Stimulated activated CD4-positive, alpha-beta T cell treated with anti-CD3 and anti-CD28 coated beads, Interleukin-15, amount 100 ng/mL, for 24 hours (primary cell): Measurements from ENCODE around the gene IL23R.

Experiments
- DNase-seq: peaks from one replicate; pipeline ENCODE4 v3.0.0-alpha.2; 2020

Gene IL23R

DNA sequence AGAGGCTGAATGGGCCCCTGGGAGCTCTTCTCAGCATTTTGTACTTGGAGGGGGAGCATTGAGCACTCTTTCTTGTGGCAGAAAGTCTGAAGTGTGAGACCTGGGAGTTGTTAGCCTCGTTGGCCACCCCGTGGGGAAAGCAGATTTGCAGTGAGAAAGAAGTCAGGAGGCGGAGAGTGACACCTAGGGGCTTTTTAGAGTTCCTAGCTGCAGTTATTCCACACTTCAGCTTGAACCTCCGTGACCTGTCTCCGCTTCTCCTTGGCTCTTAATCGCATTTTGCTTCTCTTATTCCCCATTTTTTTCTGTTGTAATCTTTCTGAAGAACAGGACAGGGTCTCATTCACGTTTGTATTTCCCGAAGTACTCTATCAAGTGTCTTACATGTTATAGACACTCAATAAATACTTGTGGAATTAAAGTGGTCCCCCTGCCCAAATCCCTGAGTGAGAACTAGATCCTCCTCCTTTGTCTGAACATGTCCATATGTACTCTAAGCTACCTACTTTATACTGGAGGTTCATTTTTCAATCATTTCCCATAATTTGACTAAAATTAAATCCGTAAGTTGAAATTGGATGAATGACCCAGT is 17.0 kb upstream of the IL23R start:
- DNase-seq = peak; percentile 71

DNA sequence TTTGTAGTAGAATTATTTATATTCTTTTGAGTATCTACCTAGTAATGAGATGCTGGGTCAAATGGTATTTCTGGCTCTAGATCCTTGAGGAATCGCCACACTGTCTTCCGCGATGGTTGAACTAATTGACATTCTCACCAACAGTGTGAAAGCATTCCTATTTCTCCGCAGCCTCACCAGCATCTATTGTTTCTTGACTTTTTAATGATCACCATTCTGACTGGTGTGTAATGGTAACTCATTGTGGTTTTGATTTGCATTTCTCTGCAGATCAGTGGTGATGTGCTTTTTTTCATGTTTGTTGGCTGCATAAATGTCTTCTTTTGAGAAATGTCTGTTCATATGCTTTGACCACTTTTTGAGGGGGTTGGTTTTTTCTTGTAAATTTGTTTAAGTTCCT is 15.3 kb upstream of the IL23R start:
- DNase-seq = no peak

DNA sequence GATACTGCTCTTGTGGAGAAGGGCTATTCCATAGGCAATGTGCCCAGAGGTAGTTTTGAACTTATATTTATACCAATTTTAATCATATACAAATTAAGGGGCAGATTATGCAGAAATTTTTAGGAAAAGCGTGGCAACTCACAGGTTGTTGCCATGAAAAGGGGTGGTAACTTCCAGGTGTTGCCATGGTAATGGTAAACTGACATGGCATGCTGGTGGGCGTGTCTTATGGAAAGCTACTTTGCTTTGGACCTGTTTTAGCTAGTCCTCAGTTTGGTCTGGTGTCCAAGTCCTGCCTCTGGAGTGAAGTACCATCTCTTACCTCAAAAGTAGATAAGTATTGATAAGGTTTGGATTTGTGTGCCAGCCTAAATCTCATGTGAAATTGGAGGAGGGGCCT is 7.9 kb upstream of the IL23R start:
- DNase-seq = peak; percentile 31

DNA sequence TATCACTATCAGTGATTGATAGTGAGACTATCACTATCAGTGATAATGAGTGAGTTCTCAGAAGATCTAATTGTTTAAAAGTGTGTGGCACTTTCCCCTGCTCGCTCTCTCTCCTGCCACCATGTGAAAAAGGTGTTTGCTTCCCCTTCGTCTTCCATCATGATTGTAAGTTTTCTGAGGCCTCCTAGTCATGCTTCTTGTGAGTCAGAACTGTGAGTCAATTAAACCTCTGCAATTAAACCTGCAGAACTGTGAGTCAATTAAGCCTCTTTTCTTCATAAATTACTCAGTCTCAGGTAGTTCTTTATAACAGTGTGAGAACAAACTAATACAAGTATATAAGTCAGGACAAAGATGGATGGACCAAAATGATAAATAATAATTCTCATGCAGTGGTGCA is 7.0 kb upstream of the IL23R start:
- peak; percentile 58 for DNase-seq

DNA sequence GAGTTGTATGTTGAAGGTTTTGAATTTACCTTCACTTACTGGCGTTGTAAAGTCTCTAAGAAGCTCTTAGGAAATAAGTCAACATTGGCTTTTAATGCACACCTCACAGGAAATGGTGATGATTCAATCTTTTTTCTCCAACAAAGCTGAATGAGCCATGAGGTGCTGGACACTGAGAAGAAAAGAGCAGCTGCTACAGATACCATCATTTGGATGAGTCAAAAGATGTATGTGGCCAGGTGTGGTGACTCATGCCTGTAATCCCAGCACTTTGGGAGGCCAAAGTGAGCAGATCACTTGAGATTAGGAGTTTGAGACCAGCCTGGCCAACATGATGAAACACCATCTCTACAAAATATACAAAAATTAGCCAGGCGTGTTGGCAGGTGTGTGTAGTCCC is 3.3 kb upstream of the IL23R start:
- peak; percentile 66 for DNase-seq

DNA sequence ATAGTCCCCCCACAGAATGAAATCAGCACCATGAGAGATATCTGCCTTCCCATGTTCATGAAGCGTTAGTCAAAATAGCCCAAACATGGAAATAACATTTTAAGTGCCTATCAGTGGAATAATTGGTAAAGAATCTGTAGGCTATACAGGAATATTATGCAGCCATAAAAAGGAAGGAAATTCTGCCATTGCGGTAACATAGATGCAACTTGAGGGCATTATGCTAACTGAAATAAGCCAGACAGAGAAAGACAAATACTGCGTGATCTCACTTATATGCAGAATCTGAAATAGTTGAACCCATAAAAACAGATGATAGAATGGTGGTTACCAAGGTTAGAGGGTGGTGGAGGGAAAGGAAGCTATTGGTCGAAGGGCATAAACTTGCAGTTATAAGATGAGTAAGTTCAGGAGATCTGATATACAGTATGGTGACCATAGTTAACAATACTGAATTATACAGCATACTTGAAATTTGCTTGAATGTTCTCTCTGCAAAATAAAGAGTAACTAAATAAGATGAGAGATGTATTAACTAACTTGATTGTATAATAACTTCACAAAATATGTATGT is 699 bp upstream of the IL23R start:
- no peak for DNase-seq

DNA sequence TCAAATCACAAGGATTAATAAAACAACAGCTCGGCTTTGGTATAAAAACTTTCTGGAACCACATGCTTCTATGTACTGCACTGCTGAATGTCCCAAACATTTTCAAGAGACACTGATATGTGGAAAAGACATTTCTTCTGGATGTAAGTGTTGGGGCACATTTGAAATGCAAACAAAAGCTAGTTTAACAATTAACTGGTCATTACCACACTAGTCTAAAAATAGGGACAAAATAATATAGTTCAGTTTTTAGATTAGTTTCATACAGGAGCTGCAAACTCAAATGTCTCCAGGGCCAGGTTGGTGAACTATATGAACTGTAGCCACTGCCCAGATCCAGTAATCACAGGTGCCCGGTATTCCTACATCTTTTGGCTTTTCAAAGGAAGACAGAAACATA is 3.2 kb downstream of the IL23R start:
- DNase-seq = no peak

DNA sequence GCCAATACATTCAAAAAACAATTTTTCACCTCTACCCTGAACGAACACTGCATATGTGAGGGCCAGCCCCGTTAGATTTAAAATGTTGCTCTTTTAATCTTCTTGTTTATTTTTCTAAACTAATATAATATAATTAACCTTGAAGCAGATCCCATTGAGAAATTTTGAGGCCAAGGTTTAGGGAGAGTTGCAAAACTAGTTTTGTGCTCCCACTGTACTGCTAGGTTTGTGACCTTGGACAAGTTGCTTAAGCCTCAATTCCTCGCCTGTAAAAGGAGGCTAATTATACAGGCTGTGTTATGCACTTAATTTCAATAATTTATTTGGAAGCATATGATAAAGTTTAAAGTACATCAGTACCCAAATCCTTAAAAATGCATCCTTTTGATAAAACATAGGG is 3.7 kb downstream of the IL23R start:
- no peak for DNase-seq

DNA sequence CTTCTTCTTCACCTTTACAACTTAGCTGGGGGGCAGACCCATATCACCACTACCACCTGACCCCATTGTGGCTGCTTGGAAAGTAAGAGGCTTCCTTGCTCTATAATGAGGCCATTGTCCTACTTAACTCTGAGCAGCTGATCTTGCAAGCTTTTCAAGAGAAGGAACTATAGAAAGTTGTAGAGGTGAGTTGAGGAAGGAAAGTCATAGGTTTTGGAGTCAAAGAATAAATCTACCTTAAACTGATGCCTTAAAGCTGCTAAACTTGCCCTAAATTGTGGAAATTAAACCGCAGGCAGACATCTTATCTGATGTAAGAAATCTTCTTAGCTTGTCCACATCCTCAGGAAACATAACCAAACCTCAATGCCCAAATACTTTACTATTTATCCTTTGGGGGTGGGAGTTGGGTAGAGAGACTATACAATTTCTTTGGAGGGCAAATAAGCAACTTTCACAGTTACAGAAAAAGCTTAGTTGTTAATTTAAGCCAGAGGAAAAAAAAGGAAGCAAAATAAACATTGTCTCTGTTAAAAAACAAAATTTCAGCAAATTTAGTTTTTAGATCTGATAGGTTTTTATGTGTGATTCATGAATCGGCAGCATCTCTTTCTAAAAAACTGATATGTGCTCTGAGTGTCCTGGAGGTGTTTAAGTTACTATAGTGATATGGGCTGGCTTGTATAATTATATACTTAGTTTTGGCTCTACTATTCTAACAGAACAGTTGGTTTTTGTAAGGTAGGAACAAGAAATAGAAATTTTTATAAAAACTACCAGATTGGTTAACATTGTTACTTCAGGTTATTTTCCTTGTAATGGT is 4.7 kb downstream of the IL23R start:
- no peak for DNase-seq

DNA sequence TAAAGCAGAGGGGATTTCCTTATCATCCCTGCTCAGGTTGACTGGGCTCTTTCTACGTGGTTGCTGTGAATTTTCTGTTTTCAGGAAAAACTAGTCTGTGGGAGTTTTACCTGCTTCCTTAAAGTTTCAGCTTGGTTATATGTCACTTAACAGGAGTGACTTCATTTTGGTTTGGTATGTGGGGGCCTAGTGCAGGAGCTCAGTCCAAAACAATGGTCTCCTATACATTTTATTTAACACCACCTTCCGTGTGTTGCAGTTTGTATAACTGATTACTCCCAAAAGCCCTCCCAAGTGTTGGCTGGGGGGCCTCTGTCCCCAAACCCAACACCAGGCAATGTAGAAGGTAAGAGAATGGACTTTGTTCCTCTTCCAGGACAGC is 5.3 kb downstream of the IL23R start:
- no peak for DNase-seq

DNA sequence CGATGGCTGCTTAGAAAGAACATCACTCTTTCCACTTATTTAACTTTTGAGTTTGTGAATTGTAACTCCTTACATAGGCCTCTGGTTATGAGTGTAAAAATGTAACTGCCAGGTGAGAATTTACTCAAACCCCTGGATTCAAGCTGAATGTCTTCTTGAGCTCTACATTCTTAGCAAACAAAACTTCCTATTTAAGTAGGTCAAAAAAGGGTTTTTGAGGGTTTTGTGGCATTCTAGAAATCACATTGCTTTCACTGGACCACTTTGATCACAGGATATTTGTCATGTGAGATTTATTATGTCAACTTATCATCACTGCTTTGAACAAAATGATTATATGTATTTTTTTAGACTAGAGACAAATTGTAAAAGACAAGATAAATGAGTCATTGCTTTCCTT is 5.7 kb downstream of the IL23R start:
- DNase-seq = no peak

DNA sequence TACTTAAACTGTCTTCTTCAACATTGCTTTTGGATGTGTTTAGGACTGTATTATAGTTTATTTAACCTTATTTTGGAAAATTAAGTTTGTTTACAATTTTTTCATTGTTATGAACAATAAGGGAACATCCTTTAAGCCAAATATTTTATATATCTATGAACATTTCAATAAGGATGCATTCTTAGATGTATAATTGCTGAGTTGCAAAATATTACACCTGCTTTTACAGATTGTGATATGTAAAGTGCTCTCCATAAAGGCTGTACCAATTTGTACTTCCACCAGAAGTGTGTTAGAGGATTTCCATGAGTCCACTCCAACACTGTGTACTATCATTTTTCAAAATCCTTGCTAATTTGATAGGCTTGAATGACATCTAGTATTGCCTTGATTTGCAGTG is 7.7 kb downstream of the IL23R start:
- DNase-seq = no peak

DNA sequence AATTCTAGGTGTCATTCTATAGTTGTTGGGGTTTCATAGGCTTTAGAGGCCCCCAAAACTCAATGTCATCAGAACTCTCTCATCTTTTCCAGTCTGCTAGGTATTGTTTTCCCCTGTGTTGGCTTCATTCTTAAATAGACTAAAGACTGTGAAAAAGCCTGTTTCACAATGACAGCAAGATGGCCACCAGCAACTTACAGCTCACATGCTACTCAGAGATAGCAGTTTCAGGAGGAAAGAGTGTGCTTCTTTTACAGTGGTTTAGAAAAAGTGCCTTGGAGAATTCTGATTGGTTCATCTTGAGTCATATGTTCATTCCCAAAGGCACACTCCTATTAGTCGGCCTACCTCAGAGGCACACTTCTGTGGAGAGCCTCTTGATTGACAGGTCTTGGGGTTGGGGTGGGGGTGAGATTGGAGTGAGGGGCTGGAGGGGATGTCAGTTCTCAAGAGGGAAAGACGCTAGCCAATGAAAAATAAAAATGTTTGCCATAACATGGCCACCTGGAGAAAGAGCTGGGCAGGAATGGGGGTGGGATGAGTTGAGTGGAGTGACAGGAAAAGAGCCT is 8.5 kb downstream of the IL23R start:
- DNase-seq = peak; percentile 49

DNA sequence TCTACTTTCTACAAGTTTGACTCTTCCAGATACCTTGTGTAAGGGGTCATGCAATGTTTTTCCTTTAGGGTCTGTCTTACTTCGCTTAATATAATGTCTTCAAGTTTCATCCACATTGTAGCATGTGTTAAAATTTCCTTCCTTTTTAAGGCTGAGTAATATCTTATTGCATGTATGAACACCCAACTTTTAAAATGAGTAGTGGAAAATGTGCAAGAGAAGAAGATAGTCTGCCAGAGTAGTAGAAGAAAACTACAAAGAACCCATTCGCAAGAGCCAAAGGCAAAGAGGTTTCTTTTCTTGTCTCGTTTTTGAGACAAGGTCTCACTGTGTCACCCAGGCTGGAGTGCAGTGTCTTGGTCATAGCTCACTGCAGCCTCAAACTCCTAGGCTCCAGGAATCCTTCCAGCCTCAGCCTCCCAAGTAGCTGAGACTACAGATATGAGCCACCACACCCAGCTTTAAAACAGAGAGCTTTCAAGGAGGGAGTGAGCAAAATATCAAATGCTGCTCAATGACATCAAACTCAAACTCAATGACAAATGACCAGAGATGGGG is 9.4 kb downstream of the IL23R start:
- DNase-seq = peak; percentile 45

DNA sequence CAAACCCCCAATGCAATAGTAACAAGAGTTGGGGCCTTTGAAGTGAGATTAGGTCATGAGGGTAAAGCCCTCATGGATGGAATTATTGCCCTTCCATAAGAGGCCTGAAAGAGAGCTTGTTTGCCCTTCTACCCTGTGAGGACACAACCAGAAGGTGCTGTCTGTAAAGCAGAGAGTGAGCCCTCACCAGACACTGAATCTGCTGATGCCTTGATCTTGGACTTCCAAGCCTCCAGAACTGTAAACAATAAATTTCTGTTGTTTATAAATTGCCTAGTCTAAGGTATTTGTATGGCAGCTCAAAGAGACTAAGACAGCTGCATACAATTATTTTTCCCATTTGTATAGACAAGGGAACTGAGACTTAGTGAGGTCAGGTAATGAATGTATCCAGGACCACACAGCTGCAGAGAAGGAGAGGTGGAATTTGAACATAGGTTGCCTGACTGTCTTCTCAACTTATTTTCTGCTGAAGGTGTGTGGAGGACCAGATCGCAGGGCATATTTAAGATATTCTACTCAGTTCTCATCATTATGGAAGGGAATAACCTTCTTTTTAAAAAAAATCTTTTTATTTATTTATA is 18.7 kb downstream of the IL23R start:
- no peak for DNase-seq

DNA sequence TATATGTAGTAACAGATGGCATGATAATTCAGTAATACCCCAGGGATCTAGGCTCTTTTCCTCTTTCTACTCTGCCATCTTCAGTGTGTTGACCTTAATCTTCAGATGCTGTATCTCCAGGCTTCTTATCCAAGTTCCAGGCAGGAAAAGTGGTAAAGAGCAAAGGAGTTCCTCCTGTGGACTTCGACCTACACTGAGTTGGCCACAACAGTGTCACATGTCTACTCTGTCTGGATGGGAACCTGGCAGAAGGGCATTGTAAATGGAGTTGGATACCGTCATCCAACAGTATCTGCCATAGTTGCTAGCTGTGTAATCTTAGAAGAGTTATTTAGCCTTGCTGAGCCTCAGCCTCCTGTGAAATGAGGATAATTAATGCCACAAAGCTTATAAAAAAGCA is 21.9 kb downstream of the IL23R start:
- no peak for DNase-seq

DNA sequence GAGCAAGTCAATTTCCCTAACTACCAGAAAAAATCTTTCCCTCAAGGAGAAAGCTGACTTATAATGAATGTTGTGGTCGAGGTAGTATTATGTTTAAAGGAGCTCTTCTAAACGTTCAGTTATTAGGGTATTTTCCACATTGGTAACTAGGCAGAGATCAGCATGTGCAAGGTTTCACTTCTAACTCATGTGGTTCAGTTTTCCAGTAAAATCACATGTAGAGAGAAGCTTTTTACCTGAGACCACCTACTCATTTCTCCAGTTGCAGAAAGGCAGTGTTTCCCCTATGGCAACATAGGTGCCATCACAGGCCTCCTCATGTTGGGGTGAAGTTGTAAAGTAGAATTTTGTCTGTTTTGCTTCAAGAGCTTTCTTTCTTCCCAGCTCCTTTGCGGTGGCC is 23.7 kb downstream of the IL23R start:
- peak; percentile 41 for DNase-seq

DNA sequence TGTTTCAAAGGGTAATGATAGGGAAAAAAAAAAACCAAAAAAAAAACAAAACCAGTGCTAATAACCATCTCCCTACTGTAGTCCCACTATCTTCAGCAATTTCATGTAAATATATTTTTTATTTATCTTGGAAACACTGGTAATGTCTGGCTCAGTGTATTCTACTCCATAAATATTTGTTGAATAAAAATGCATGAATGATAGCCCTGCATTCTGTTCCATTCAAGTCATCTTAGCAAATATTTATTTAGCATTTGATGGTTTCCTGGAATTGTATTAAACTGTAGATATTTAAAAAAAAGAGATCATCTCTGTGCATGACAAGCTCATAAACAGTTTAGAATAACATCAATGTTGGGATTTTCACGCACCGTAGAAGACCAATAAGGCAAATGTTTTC is 24.2 kb downstream of the IL23R start:
- DNase-seq = no peak

DNA sequence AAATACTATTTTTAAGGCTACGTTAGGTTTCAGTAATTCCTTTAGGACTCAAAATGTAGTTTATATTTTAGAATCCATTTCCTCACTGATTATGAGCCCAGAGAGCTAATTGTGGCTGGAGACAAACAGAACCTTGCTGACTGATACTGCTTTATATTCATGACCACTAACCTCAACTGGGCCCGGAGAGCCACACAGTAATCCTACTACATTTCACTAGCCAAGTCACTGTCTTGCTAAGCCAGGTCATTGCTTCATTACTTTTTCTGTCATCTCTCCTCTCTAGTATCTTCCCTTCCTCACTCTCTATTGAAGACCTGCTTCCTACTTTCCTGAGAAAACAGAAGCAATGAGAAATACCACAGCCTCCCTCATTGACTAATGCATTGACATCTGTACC is 24.7 kb downstream of the IL23R start:
- DNase-seq = peak; percentile 43

DNA sequence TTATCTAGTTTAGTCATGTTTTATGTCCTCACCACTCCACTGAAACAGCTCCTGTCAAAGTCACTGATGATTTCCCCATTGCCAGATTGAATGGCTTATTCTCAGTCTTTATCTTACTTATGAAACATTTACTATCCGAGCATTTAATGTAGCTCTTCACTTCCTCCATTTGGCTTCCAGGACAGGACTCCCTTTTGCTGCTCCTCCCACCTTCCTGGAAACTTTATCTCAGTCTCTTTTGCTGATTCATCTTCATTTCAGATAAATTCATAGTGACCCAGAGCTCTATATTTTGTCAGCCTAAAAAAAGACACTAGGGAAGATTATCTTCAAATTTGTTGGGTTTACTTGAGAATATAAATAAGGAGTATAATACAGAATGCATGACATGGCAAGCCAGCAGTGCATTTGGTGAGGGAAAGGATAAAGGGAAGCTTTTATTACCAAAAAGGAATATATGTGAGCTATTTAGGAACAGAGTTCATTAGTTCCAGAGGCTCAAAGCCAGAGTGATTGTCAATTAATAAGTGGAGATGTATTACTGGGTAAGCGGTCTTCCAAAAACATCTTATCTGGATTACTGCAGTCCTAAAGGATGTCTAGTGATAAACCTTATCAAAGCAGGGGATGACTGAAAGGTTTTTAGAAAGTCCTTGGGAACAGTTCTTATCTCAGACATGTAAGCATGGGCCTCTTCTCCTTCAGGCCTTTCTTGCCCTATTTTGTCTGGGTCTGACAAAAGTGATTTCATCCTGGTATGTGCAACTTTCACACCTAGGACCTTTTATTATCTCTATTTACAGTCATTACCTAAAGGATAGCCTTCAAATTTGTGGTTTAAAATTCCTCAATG is 25.6 kb downstream of the IL23R start:
- peak; percentile 11 for DNase-seq

DNA sequence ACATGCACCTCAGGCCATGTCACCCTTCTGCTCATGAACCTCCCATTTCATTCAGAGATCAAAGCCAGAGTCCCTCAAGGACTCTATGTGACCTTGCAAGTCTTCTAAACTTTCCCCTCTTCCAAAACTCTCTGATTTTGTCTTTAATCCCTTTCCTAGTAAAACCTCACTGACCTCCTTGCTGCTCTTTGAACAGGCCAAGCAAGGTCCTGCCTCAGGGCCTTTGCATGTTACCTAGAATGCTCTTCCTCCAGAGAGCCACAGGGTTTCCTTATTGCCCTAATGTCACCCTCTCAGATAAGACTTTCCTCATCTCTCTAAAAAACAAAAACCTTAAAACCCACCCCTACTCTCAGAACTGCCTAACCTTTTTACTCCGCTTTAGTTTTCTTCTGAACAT is 26.6 kb downstream of the IL23R start:
- peak; percentile 9 for DNase-seq

DNA sequence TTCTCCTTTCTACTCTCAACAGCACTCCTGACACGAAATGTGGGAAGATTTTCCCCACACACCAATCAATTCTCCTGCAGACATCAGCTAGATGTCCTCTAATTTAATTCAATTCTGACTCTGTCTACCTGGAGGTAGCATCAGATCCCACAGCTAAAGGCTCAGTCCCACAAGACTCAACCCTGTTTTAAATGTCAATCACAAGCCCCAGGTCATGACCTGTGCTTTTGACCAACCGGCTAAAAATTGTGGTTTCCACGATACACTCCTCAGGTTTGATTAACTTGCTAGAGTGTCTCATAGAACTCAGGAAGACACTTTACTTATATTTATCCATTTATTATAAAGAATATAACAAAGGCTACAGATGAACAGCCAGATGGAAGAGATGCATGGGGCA is 27.4 kb downstream of the IL23R start:
- no peak for DNase-seq
